Endothelial cell of umbilical vein (primary cell): Measurements from ENCODE around the gene ATP8A1.

Source experiments
- EZH2 ChIP-seq: IDR thresholded peaks from 2 replicates; pipeline ENCODE4 v1.6.1; 2012; ENCODE audit warnings: borderline replicate concordance, low read depth, mild to moderate bottlenecking, moderate library complexity, low read length, inconsistent platforms; ENCODE audit not compliant: severe bottlenecking
- MYC ChIP-seq: IDR thresholded peaks from one replicate; pipeline ENCODE4 v1.6.1; 2011; ENCODE audit warnings: mild to moderate bottlenecking, low read depth, low read length
- POLR2A ChIP-seq: IDR thresholded peaks from 2 replicates; pipeline ENCODE4 v1.6.1; 2012; ENCODE audit warnings: low read depth, mild to moderate bottlenecking, control low read depth, low read length
- POLR2AphosphoS5 ChIP-seq: IDR thresholded peaks from 2 replicates; pipeline ENCODE4 v1.6.1; 2012; ENCODE audit warnings: low read depth, mild to moderate bottlenecking, control low read depth, low read length, moderate library complexity; ENCODE audit not compliant: insufficient read depth

DNA sequence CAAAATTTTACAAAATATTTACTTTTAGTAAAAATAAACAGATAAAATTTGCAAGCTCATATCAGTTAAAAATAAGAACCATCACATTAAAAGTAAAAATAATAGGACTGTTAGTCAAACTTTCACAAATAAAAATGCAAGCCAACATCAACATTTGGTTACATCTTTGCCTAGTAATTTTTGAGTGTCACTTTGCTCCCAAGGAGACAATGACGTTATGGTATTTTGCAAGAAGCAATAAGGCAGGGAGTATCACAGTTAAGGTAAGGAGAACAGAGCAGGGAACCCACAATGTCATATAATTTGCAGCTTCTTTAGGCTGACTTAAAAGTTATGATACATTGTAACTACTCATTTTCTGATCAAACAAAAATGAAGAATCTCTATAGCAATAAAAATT lies 98.7 kb downstream of the ATP8A1 start:
- TF ChIP-seq POLR2A (no peak), MYC (no peak), EZH2 (no peak), POLR2AphosphoS5 (no peak)
